ENCODE data around the gene RHOV. TPM values are rescaled to one million over a fixed set of nuclear protein-coding genes. Genes with fewer than 3 reads are reported as not detected.

The RHOV gene
- total RNA-seq, 1 experiment from 2014 or later = 4.2 TPM

GRCh38 chr15:40869686-40870085 is 4.3 kb downstream of the RHOV start:
- ATAC-seq (no peak), DNase-seq (ENCODE audit: low read depth, low spot score) (no peak)
- intact Hi-C loops (cut with micrococcal nuclease; ENCODE audit: unreplicated experiment) (no loop called here), in situ Hi-C loops (cut with HindIII; ENCODE audit: low pct_unique_long_range_greater_than_20kb, low sequenced_read_pairs) (no loop called here)
- Histone ChIP-seq H3K27me3 (ENCODE audit: control insufficient read depth, insufficient read depth, low read length) (no peaks in the 10 kb centered on the region), H3K9me3 (ENCODE audit: control insufficient read depth, insufficient read depth, low read depth, low read length) (no peaks in the 10 kb centered on the region), H3K4me1 (ENCODE audit: control insufficient read depth, insufficient read depth, low read length) (peaks cover 8% of the 10 kb centered on the region; the same call in 1 of the 2 replicates), H3K4me3 (ENCODE audit: low read depth in 2 of 2, low read length in 2 of 2) (no peak overlapping the region), H3K27ac (ENCODE audit: low read length) (no peak overlapping the region), H3K36me3 (ENCODE audit: control insufficient read depth, insufficient read depth, low read length) (no peaks in the 10 kb centered on the region)
- no peak for TF ChIP-seq TCF7L2 (IDR thresholded peaks at IDR 0.05; ENCODE audit: low read depth, low read length)
- no peak for TF ChIP-seq SIN3A (IDR thresholded peaks at IDR 0.05; ENCODE audit: borderline replicate concordance, insufficient read depth, low read depth, low read length)
- no peak for TF ChIP-seq REST (IDR thresholded peaks at IDR 0.05; ENCODE audit: insufficient read depth in 1 of 2, low read depth in 2 of 2, low read length in 1 of 2)
- no peak for TF ChIP-seq CTCF (IDR thresholded peaks at IDR 0.05)
- no peak for TF ChIP-seq POLR2AphosphoS5 (IDR thresholded peaks at IDR 0.05; ENCODE audit: low read depth, low read length)
- CTCF ChIA-PET = interaction anchor here (6.6 kb wide), 1 partner anchor 11 kb away, joined by 70 read pairs; no protein-coding TSS in a partner anchor
- BruUV-seq (replicated peaks) = no TSS peak
- POLR2A ChIA-PET = interaction anchor here (0.5 to 0.6 kb wide), 2 partner anchors 17 to 202 kb away, joined by 3 to 10 read pairs; no protein-coding TSS in a partner anchor

GRCh38 chr15:40867199-40867598 is 6.8 kb downstream of the RHOV start:
- no peaks in the 10 kb centered on the region for H3K9me3 ChIP-seq (ENCODE audit: control insufficient read depth, insufficient read depth, low read depth, low read length)
- H3K27ac ChIP-seq (ENCODE audit: low read length) = no peak overlapping the region
- POLR2A ChIA-PET = no interaction called here
- no peak for ATAC-seq
- intact Hi-C loops (cut with micrococcal nuclease; ENCODE audit: unreplicated experiment) = no loop called here
- H3K4me3 ChIP-seq (ENCODE audit: low read depth in 2 of 2, low read length in 2 of 2) = no peak overlapping the region
- in situ Hi-C loops (cut with HindIII; ENCODE audit: low pct_unique_long_range_greater_than_20kb, low sequenced_read_pairs) = no loop called here
- no peak for TF ChIP-seq SIN3A (IDR thresholded peaks at IDR 0.05; ENCODE audit: borderline replicate concordance, insufficient read depth, low read depth, low read length)
- no peak for TF ChIP-seq TCF7L2 (IDR thresholded peaks at IDR 0.05; ENCODE audit: low read depth, low read length)
- no peak for TF ChIP-seq POLR2AphosphoS5 (IDR thresholded peaks at IDR 0.05; ENCODE audit: low read depth, low read length)
- no peak for TF ChIP-seq REST (IDR thresholded peaks at IDR 0.05; ENCODE audit: insufficient read depth in 1 of 2, low read depth in 2 of 2, low read length in 1 of 2)
- TF ChIP-seq CTCF (IDR thresholded peaks at IDR 0.05) = no peak
- DNase-seq (ENCODE audit: low read depth, low spot score) = no peak
- H3K4me1 ChIP-seq (ENCODE audit: control insufficient read depth, insufficient read depth, low read length) = peaks cover 4% of the 10 kb centered on the region; the same call in 1 of the 2 replicates
- no peaks in the 10 kb centered on the region for H3K27me3 ChIP-seq (ENCODE audit: control insufficient read depth, insufficient read depth, low read length)
- no TSS peak for BruUV-seq (replicated peaks)
- no peaks in the 10 kb centered on the region for H3K36me3 ChIP-seq (ENCODE audit: control insufficient read depth, insufficient read depth, low read length)
- CTCF ChIA-PET = no interaction called here
